OCI-LY1 (cell line): ENCODE results near the gene ULK4.

Experiments
- EZH2 ChIP-seq: fragments of 200-600 bp; sonication (generic), shearing (Covaris generic); IDR thresholded peaks from 2 replicates; pipeline ENCODE4 v1.8.0; 2017; ENCODE audit warnings: borderline replicate concordance, mixed run types, mild to moderate bottlenecking, antibody characterized with exemption, low read length, moderate library complexity, mixed read lengths
- TF ChIP-seq, protein P1 (sequence below): fragments of 200-600 bp; sonication (generic), shearing (Covaris generic); IDR thresholded peaks from 2 replicates; pipeline ENCODE4 v1.5.1; 2017; ENCODE audit warnings: mild to moderate bottlenecking, antibody characterized with exemption, low read length, moderate library complexity, mixed read lengths

DNA sequence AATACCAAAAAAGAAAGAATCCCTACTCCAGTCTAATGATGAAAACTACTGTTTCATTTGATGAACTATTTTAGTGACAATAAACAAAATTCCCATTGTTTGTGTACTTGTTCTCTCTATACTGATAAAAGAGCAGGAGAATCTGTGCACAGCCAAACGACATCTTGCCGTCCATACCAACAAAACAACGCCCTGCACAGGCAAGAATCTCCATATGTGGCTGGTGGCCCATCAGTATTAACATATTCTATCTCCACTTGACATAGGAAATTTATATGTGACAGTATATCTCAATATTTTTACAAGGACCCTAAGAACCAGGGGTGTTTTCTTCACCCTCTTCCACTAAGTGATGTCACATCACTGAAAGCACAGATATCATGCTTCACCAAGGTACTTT is 279.5 kb downstream of the ULK4 start:
- TF ChIP-seq, protein P1, sequence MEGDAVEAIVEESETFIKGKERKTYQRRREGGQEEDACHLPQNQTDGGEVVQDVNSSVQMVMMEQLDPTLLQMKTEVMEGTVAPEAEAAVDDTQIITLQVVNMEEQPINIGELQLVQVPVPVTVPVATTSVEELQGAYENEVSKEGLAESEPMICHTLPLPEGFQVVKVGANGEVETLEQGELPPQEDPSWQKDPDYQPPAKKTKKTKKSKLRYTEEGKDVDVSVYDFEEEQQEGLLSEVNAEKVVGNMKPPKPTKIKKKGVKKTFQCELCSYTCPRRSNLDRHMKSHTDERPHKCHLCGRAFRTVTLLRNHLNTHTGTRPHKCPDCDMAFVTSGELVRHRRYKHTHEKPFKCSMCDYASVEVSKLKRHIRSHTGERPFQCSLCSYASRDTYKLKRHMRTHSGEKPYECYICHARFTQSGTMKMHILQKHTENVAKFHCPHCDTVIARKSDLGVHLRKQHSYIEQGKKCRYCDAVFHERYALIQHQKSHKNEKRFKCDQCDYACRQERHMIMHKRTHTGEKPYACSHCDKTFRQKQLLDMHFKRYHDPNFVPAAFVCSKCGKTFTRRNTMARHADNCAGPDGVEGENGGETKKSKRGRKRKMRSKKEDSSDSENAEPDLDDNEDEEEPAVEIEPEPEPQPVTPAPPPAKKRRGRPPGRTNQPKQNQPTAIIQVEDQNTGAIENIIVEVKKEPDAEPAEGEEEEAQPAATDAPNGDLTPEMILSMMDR: no peak
- no peak for TF ChIP-seq EZH2
